Caco-2 (cell line): ENCODE measurements around the gene COX17. TPM values are rescaled to one million over a fixed set of nuclear protein-coding genes. Genes with fewer than 3 reads are reported as not detected.

ENCODE experiments used
- BruUV-seq: library from RNA; stranded (reverse); fragments of 400-500 nt; replicated peaks from 2 replicates; lab custom pipeline; 2021; lab: Mats Ljungman, UMichigan
- CTCF ChIA-PET: fragments of 300-600 bp; sonication (Branson Sonifier 250); formaldehyde crosslinking; loops from one replicate; lab custom pipeline; 2022; ENCODE audit warnings: antibody characterized with exemption; lab: Charles Lee
- POLR2A ChIA-PET: fragments of 300-600 bp; sonication (Branson Sonifier 250); formaldehyde crosslinking; loops from one replicate; lab custom pipeline; 2022; ENCODE audit warnings: antibody characterized with exemption; lab: Charles Lee
- DNase-seq, 2 experiments: peaks; one replicate each; pipeline versions ENCODE4 v3.0.0 to v3.0.0-alpha.2; 2020 to 2022
- H3K27me3 ChIP-seq: replicated peaks from 2 replicates; pipeline ENCODE4 v1.6.0; 2011; ENCODE audit warnings: low read length; ENCODE audit not compliant: control insufficient read depth, insufficient read depth
- H3K36me3 ChIP-seq: 2 replicates; pipeline ENCODE4 v1.5.1; 2011; ENCODE audit warnings: low read length; ENCODE audit not compliant: control insufficient read depth, insufficient read depth
- H3K4me1 ChIP-seq: fragments of 250-450 bp; sonication (Bioruptor Pico); 2 replicates; pipeline ENCODE4 v1.5.1; 2020; ENCODE audit warnings: mild to moderate bottlenecking
- H3K4me3 ChIP-seq: 2 replicates; pipeline ENCODE4 v1.5.1; 2011; ENCODE audit warnings: low read depth, mild to moderate bottlenecking, control low read depth, low read length
- H3K9me3 ChIP-seq: fragments of 250-450 bp; sonication (Bioruptor Pico); 2 replicates; pipeline ENCODE4 v1.5.1; 2020; ENCODE audit warnings: mild to moderate bottlenecking, moderate library complexity
- H3K27ac Mint-ChIP-seq: one replicate; pipeline ENCODE4 v1.8.0; 2022; ENCODE audit warnings: mixed read lengths; ENCODE audit not compliant: unreplicated experiment
- H3K27me3 Mint-ChIP-seq: one replicate; pipeline ENCODE4 v1.8.0; 2022; ENCODE audit warnings: mixed read lengths; ENCODE audit not compliant: insufficient read depth, unreplicated experiment
- H3K36me3 Mint-ChIP-seq: one replicate; pipeline ENCODE4 v1.8.0; 2022; ENCODE audit warnings: mild to moderate bottlenecking, mixed read lengths; ENCODE audit not compliant: insufficient read depth, unreplicated experiment
- H3K4me1 Mint-ChIP-seq: one replicate; pipeline ENCODE4 v1.8.0; 2022; ENCODE audit warnings: low read depth, mixed read lengths; ENCODE audit not compliant: unreplicated experiment
- H3K4me3 Mint-ChIP-seq: one replicate; pipeline ENCODE4 v1.8.0; 2022; ENCODE audit warnings: mild to moderate bottlenecking, moderate library complexity, mixed read lengths; ENCODE audit not compliant: unreplicated experiment
- H3K9me3 Mint-ChIP-seq: one replicate; pipeline ENCODE4 v1.8.0; 2022; ENCODE audit warnings: mixed read lengths; ENCODE audit not compliant: unreplicated experiment
- intact Hi-C: fragments of 100-400 bp; cut with micrococcal nuclease; formaldehyde crosslinking; loops from one replicate; pipeline ENCODE4 v1.10.0; 2022; ENCODE audit not compliant: unreplicated experiment
- total RNA-seq: library from RNA; stranded (reverse); gene quantifications from 2 replicates; pipeline ENCODE4 v1.2.3, GENCODE V29; 2022
- TF ChIP-seq, protein P1 (sequence below), 2 experiments: fragments of 200-600 bp in 1 of 2; IDR thresholded peaks; 1 replicate in 1 of 2; 2 replicates in 1 of 2; pipeline versions ENCODE4 v1.5.1 to v1.8.0; 2011 to 2022; ENCODE audit warnings: antibody characterized with exemption in 1 of 2, control low read depth in 1 of 2, inconsistent platforms in 1 of 2, low read depth in 1 of 2, low read length in 1 of 2, mild to moderate bottlenecking in 1 of 2, moderate library complexity in 1 of 2; ENCODE audit not compliant: insufficient read depth in 1 of 2, severe bottlenecking in 1 of 2, unreplicated experiment in 1 of 2

The COX17 gene
- total RNA-seq, 1 experiment from 2014 or later = 43.6 TPM

DNA sequence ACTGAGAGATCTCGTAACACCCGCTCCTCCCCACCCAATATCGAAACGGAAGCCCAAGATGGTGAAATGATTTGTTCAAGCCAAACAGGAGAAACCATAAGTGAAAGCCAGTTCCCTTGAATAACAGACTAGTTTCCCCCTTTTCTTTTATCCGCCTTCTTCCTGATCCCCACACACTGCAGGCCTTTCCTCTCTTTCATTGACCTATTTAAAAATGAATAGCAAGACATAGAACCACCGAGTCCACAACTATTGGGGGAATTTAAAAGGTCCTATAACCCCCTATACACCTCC is 382 bp upstream of the COX17 start:
- Histone ChIP-seq H3K4me1 (peaks cover 13% of the 10 kb centered on the region), H3K9me3 (no peaks in the 10 kb centered on the region), H3K27me3 (no peaks in the 10 kb centered on the region), H3K4me3 (peak overlapping the region; percentile 35), H3K36me3 (no peaks in the 10 kb centered on the region; the same call in 1 of the 2 replicates)
- Mint-ChIP-seq H3K27me3 (no peaks in the 10 kb centered on the region), H3K36me3 (peaks cover 7% of the 10 kb centered on the region), H3K4me3 (peak overlapping the region; percentile 84), H3K9me3 (no peaks in the 10 kb centered on the region), H3K27ac (peak overlapping the region; percentile 90), H3K4me1 (peaks cover 6% of the 10 kb centered on the region)
- TF ChIP-seq, protein P1, sequence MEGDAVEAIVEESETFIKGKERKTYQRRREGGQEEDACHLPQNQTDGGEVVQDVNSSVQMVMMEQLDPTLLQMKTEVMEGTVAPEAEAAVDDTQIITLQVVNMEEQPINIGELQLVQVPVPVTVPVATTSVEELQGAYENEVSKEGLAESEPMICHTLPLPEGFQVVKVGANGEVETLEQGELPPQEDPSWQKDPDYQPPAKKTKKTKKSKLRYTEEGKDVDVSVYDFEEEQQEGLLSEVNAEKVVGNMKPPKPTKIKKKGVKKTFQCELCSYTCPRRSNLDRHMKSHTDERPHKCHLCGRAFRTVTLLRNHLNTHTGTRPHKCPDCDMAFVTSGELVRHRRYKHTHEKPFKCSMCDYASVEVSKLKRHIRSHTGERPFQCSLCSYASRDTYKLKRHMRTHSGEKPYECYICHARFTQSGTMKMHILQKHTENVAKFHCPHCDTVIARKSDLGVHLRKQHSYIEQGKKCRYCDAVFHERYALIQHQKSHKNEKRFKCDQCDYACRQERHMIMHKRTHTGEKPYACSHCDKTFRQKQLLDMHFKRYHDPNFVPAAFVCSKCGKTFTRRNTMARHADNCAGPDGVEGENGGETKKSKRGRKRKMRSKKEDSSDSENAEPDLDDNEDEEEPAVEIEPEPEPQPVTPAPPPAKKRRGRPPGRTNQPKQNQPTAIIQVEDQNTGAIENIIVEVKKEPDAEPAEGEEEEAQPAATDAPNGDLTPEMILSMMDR (IDR thresholded peaks at IDR 0.05; ENCODE audit: insufficient read depth in 1 of 2, low read depth in 1 of 2, low read length in 1 of 2, severe bottlenecking in 1 of 2, unreplicated experiment in 1 of 2) = no peak
- ChIA-PET POLR2A (interaction anchor here (1.5 kb wide), 1 partner anchor 418 kb away, joined by 5 read pairs; no protein-coding TSS in a partner anchor), CTCF (no interaction called here)
- no peak for DNase-seq
- intact Hi-C loops = loop anchor here (1.0 to 10.0 kb wide), 5 partner anchors 45 to 263 kb away; partner anchors contain the start of genes TIMMDC1 and TMEM39A
- no TSS peak for BruUV-seq

DNA sequence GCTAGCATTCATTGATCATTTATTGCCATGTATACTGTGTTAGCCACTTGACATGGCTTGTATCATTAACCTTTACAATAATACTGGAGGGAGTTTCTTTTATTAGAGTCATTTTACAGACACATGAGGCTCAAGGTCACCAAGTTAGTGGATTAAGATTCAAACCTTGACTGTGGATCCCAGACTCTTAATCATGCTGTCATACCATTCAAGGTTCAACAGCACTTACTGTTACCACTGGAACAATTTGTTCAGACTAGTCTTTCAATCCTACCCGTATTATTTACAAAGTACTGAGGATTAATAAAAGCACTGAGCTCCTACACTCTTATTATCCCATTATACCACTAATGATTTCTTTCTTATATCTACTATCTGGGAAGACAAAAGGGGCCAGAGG is 1.2 kb downstream of the COX17 start:
- CTCF ChIA-PET = no interaction called here
- intact Hi-C loops = loop anchor here (2.0 to 10.0 kb wide), 4 partner anchors 44 to 261 kb away; partner anchors contain the start of gene TMEM39A
- BruUV-seq = no TSS peak

DNA sequence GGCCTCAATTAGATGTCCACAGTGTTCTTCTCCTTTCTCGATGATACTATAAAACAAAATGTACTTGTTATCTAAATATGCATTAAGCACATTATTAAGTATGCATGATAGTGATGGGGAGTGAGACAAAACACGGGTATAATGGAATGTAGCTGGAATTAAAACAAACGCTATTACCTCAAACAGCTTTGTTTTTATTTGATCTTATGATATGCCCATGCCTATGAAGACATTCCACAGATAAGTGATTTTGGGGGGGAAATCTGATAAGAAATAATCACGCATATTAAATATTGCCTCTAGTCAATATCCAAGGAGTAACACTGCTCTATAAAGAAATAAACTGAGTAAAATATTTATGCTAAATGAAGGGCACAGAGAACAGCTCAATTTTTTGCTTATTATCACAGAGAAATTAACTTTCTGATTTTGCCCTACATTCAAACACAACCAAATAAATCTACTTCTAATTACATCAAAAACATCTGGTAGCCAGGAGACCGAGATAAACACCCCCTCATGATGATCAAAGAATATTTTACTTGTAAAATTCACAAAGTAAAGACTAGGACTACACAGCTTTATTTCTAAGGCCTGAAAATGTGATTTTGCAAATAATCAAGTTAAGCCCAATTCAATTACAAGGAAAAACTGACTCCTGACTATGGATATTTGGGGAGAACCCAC is 1.9 kb downstream of the COX17 start:
- CTCF ChIA-PET = no interaction called here
- Mint-ChIP-seq H3K27ac (no peak overlapping the region), H3K4me3 (peak overlapping the region; percentile 84), H3K36me3 (peaks cover 18% of the 10 kb centered on the region), H3K27me3 (no peaks in the 10 kb centered on the region), H3K4me1 (peaks cover 6% of the 10 kb centered on the region), H3K9me3 (no peaks in the 10 kb centered on the region)
- intact Hi-C loops = loop anchor here (5.0 to 10.0 kb wide), 3 partner anchors 43 to 261 kb away; no protein-coding TSS in a partner anchor
- POLR2A ChIA-PET = no interaction called here
- Histone ChIP-seq H3K36me3 (no peaks in the 10 kb centered on the region; the same call in 1 of the 2 replicates), H3K27me3 (no peaks in the 10 kb centered on the region), H3K4me3 (no peak overlapping the region), H3K9me3 (no peaks in the 10 kb centered on the region), H3K4me1 (peaks cover 13% of the 10 kb centered on the region)
- no TSS peak for BruUV-seq
- TF ChIP-seq, protein P1 (IDR thresholded peaks at IDR 0.05; ENCODE audit: insufficient read depth in 1 of 2, low read depth in 1 of 2, low read length in 1 of 2, severe bottlenecking in 1 of 2, unreplicated experiment in 1 of 2) = no peak
- no peak for DNase-seq

More for the DNA sequence above, 1.2 kb downstream of the COX17 start:
- TF ChIP-seq, protein P1 (IDR thresholded peaks at IDR 0.05; ENCODE audit: insufficient read depth in 1 of 2, low read depth in 1 of 2, low read length in 1 of 2, severe bottlenecking in 1 of 2, unreplicated experiment in 1 of 2) = no peak
- Histone ChIP-seq H3K4me3 (peak overlapping the region; percentile 67), H3K36me3 (no peaks in the 10 kb centered on the region; the same call in 1 of the 2 replicates), H3K9me3 (no peaks in the 10 kb centered on the region), H3K27me3 (no peaks in the 10 kb centered on the region), H3K4me1 (peaks cover 13% of the 10 kb centered on the region)
- Mint-ChIP-seq H3K9me3 (no peaks in the 10 kb centered on the region), H3K4me1 (peaks cover 6% of the 10 kb centered on the region), H3K36me3 (peaks cover 18% of the 10 kb centered on the region), H3K27ac (peak overlapping the region; percentile 90), H3K27me3 (no peaks in the 10 kb centered on the region), H3K4me3 (peak overlapping the region; percentile 84)
- POLR2A ChIA-PET = interaction anchor here (1.4 to 1.5 kb wide), 2 partner anchors 178 to 419 kb away, joined by 5 to 6 read pairs; partner anchors contain the start of gene TIMMDC1
- no peak for DNase-seq
